HepG2 (cell line): ENCODE results near the gene ATAD2B. TPM values are rescaled to one million over a fixed set of nuclear protein-coding genes. Genes with fewer than 3 reads are reported as not detected.

ENCODE experiments used
- ATRX ChIP-seq: sonication (generic); formaldehyde crosslinking; IDR thresholded peaks from 2 replicates; pipeline ENCODE4 v1.4.0; 2020; ENCODE audit warnings: missing genetic modification reagents, borderline replicate concordance
- BRD4 ChIP-seq: sonication (generic); formaldehyde crosslinking; IDR thresholded peaks from 2 replicates; pipeline ENCODE4 v1.4.0; 2020; ENCODE audit warnings: missing genetic modification reagents
- FOXA1 ChIP-seq, 2 experiments: fragments of 450-650 bp in 1 of 2; sonication (generic) in 1 of 2; formaldehyde crosslinking in 1 of 2; IDR thresholded peaks; 2 replicates each; pipeline versions ENCODE4 v1.4.0 to v1.6.1; 2016 to 2020; ENCODE audit warnings: missing genetic modification reagents in 1 of 2
- IKZF4 ChIP-seq: sonication (generic); formaldehyde crosslinking; IDR thresholded peaks from 2 replicates; pipeline ENCODE4 v1.5.1; 2020; ENCODE audit warnings: borderline replicate concordance, mild to moderate bottlenecking, low read depth, missing genetic modification reagents; ENCODE audit errors: not compliant biosample characterization
- MAF1 ChIP-seq: sonication (generic); formaldehyde crosslinking; IDR thresholded peaks from 2 replicates; pipeline ENCODE4 v1.5.0; 2020; ENCODE audit warnings: missing genetic modification reagents, borderline replicate concordance
- NFE2L2 ChIP-seq: fragments of 150-350 bp; IDR thresholded peaks from 2 replicates; pipeline ENCODE4 v1.6.1; 2014; ENCODE audit warnings: low read length
- NR2F1 ChIP-seq, 2 experiments: fragments of 450-650 bp in 1 of 2; formaldehyde crosslinking in 1 of 2; IDR thresholded peaks; 2 replicates each; pipeline versions ENCODE4 v1.5.0 to v1.6.1; 2016 to 2020; ENCODE audit warnings: mild to moderate bottlenecking in 1 of 2, missing compliant biosample characterization in 1 of 2, missing genetic modification reagents in 1 of 2, moderate library complexity in 1 of 2
- PHF8 ChIP-seq: sonication (generic); formaldehyde crosslinking; IDR thresholded peaks from 2 replicates; pipeline ENCODE4 v1.5.0; 2020; ENCODE audit warnings: missing genetic modification reagents
- SAP130 ChIP-seq: IDR thresholded peaks from 2 replicates; pipeline ENCODE4 v1.6.1; 2016; ENCODE audit warnings: low read depth
- SATB2 ChIP-seq: sonication (generic); formaldehyde crosslinking; IDR thresholded peaks from 2 replicates; pipeline ENCODE4 v1.5.0; 2020; ENCODE audit warnings: missing genetic modification reagents
- SOX5 ChIP-seq: IDR thresholded peaks from 2 replicates; pipeline ENCODE4 v1.6.1; 2016; ENCODE audit warnings: borderline replicate concordance
- SP2 ChIP-seq: sonication (generic); formaldehyde crosslinking; IDR thresholded peaks from 2 replicates; pipeline ENCODE4 v1.5.1; 2020; ENCODE audit warnings: mild to moderate bottlenecking, missing genetic modification reagents
- ZBTB21 ChIP-seq: sonication (generic); formaldehyde crosslinking; IDR thresholded peaks from 2 replicates; pipeline ENCODE4 v1.4.0; 2020; ENCODE audit warnings: missing genetic modification reagents
- ZBTB7A ChIP-seq: sonication (generic); formaldehyde crosslinking; IDR thresholded peaks from 2 replicates; pipeline ENCODE4 v1.8.0; 2022; ENCODE audit warnings: mild to moderate bottlenecking, missing genetic modification reagents
- ZMAT3 ChIP-seq: sonication (generic); formaldehyde crosslinking; conservative IDR thresholded peaks from 2 replicates; pipeline ENCODE4 v1.7.0; 2021; ENCODE audit warnings: missing genetic modification reagents
- ZNF124 ChIP-seq: sonication (generic); formaldehyde crosslinking; IDR thresholded peaks from 2 replicates; pipeline ENCODE4 v1.4.0; 2020; ENCODE audit warnings: missing genetic modification reagents
- ZNF569 ChIP-seq: sonication (generic); formaldehyde crosslinking; IDR thresholded peaks from 2 replicates; pipeline ENCODE4 v1.5.0; 2020; ENCODE audit warnings: mild to moderate bottlenecking, missing genetic modification reagents, moderate library complexity, borderline replicate concordance
- ZNF792 ChIP-seq: IDR thresholded peaks from 2 replicates; pipeline ENCODE4 v1.6.1; 2016
- ZSCAN21 ChIP-seq: sonication (generic); formaldehyde crosslinking; IDR thresholded peaks from 2 replicates; pipeline ENCODE4 v1.8.0; 2022; ENCODE audit warnings: mild to moderate bottlenecking, missing genetic modification reagents, moderate library complexity, borderline replicate concordance
- polyA plus RNA-seq, 8 experiments: library from polyadenylated mRNA; depleted of rRNA in 3 of 8; stranded (reverse) in 7 of 8; unstranded in 1 of 8; fragments of >200 nt; fragmentation: Illumina TruSeq in 4 of 8; extraction: Trizol in 4 of 8; gene quantifications; 2 replicates each; pipeline versions ENCODE4 v1.2.1 to v1.2.3, GENCODE V29; 2011 to 2016; ENCODE audit warnings: low read depth in 4 of 8, missing spikeins in 1 of 8, mixed read lengths in 1 of 8; ENCODE audit not compliant: insufficient read depth in 1 of 8
- total RNA-seq, 5 experiments: library from RNA; depleted of rRNA; stranded (reverse); fragments of >200 nt; fragmentation: Illumina TruSeq; extraction: Trizol; gene quantifications; 2 replicates each; pipeline ENCODE4 v1.2.3, GENCODE V29; 2016; ENCODE audit warnings: low read depth in 1 of 5
- TF ChIP-seq, protein P1 (sequence below): sonication (generic); formaldehyde crosslinking; IDR thresholded peaks from 2 replicates; pipeline ENCODE4 v1.8.1; 2022; ENCODE audit warnings: mild to moderate bottlenecking, missing genetic modification reagents
- TF ChIP-seq, protein P2 (sequence below): sonication (generic); formaldehyde crosslinking; IDR thresholded peaks from 2 replicates; pipeline ENCODE4 v1.5.0; 2020; ENCODE audit warnings: mild to moderate bottlenecking, missing genetic modification reagents, borderline replicate concordance

The ATAD2B gene
- total and polyA plus RNA-seq, 2 of the 13 experiments (the other 11 are each of a cell fraction or from before 2014, with no cell fraction given) = 5.3 to 22.2 TPM

DNA sequence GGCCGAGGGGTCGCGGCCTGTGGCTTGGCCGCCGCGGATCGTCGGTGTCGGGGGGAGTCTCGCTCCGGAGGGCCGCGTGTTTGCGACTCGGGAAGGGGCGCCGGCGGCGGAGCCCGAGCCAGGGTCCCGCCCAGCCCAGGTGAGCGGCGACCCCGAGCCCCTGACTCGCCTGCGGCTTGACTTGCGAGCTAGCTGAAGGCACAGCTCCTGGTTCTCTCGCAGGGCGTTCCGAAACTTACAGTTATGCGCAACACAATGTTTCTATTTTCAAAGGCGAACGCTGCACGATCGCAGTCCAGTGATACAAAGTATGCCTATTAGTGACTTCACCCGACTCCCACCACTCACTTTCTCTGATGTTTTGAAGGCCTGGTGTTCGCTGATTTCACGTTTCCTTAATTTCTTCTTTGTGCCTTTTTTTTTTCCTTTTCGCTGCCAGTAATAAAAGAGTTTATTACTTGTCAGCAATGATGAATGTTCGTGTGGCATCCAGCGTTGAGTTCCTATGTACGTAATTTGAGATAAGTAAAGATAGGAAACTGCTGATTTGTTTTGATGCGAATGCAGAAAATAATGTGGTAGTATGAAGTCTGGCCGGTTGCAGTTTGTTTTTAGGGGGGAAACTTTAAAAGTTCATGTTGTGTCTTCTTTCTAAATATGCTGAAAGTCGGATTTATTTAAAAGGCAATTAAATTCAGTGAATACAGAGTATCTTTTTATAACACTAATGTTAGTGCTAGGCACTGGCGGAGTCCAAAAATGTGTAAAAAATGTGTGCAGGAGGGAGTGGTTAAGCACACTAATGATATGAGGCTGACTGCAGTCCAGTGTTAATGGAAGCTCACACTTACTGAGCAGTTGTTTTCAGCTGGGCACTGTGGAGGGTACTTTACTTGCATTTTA lies 14.0 kb upstream of the ATAD2B start (continued):
- TF ChIP-seq NFE2L2 (no peak), ZNF569 (CRISPR knock-in tag) (no peak), ZNF792 (CRISPR knock-in tag) (peak; percentile 15; the same call in 1 of the 2 replicates), BRD4 (CRISPR knock-in tag) (0 out of 2 replicates have a peak, but pooled peaks have one; percentile 50), ZBTB21 (CRISPR knock-in tag) (no peak), SOX5 (CRISPR knock-in tag) (peak; percentile 0; the same call in 1 of the 2 replicates), ZNF124 (CRISPR knock-in tag) (no peak), SP2 (no peak), SATB2 (CRISPR knock-in tag) (0 out of 2 replicates have a peak, but pooled peaks have one; percentile 76), MAF1 (CRISPR knock-in tag) (peak; percentile 55; the same call in 1 of the 2 replicates), ZSCAN21 (0 out of 2 replicates have a peak, but pooled peaks have one; percentile 5), ZBTB7A (CRISPR knock-in tag) (peak; percentile 88), ZMAT3 (CRISPR knock-in tag) (0 out of 2 replicates have a peak, but pooled peaks have one; percentile 55), IKZF4 (CRISPR knock-in tag) (no peak), FOXA1 (IDR thresholded peaks at IDR 0.05) (no peak), FOXA1 (CRISPR knock-in tag; IDR thresholded peaks at IDR 0.05) (peak; percentile 4; the same call in 1 of the 2 replicates), NR2F1 (CRISPR knock-in tag; IDR thresholded peaks at IDR 0.05) (no peak), ATRX (no peak), SAP130 (CRISPR knock-in tag) (peak; percentile 62), PHF8 (peak; percentile 70)
- TF ChIP-seq, protein P1, sequence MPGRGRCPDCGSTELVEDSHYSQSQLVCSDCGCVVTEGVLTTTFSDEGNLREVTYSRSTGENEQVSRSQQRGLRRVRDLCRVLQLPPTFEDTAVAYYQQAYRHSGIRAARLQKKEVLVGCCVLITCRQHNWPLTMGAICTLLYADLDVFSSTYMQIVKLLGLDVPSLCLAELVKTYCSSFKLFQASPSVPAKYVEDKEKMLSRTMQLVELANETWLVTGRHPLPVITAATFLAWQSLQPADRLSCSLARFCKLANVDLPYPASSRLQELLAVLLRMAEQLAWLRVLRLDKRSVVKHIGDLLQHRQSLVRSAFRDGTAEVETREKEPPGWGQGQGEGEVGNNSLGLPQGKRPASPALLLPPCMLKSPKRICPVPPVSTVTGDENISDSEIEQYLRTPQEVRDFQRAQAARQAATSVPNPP (CRISPR knock-in tag) = peak; percentile 10; the same call in 1 of the 2 replicates
- TF ChIP-seq, protein P2, sequence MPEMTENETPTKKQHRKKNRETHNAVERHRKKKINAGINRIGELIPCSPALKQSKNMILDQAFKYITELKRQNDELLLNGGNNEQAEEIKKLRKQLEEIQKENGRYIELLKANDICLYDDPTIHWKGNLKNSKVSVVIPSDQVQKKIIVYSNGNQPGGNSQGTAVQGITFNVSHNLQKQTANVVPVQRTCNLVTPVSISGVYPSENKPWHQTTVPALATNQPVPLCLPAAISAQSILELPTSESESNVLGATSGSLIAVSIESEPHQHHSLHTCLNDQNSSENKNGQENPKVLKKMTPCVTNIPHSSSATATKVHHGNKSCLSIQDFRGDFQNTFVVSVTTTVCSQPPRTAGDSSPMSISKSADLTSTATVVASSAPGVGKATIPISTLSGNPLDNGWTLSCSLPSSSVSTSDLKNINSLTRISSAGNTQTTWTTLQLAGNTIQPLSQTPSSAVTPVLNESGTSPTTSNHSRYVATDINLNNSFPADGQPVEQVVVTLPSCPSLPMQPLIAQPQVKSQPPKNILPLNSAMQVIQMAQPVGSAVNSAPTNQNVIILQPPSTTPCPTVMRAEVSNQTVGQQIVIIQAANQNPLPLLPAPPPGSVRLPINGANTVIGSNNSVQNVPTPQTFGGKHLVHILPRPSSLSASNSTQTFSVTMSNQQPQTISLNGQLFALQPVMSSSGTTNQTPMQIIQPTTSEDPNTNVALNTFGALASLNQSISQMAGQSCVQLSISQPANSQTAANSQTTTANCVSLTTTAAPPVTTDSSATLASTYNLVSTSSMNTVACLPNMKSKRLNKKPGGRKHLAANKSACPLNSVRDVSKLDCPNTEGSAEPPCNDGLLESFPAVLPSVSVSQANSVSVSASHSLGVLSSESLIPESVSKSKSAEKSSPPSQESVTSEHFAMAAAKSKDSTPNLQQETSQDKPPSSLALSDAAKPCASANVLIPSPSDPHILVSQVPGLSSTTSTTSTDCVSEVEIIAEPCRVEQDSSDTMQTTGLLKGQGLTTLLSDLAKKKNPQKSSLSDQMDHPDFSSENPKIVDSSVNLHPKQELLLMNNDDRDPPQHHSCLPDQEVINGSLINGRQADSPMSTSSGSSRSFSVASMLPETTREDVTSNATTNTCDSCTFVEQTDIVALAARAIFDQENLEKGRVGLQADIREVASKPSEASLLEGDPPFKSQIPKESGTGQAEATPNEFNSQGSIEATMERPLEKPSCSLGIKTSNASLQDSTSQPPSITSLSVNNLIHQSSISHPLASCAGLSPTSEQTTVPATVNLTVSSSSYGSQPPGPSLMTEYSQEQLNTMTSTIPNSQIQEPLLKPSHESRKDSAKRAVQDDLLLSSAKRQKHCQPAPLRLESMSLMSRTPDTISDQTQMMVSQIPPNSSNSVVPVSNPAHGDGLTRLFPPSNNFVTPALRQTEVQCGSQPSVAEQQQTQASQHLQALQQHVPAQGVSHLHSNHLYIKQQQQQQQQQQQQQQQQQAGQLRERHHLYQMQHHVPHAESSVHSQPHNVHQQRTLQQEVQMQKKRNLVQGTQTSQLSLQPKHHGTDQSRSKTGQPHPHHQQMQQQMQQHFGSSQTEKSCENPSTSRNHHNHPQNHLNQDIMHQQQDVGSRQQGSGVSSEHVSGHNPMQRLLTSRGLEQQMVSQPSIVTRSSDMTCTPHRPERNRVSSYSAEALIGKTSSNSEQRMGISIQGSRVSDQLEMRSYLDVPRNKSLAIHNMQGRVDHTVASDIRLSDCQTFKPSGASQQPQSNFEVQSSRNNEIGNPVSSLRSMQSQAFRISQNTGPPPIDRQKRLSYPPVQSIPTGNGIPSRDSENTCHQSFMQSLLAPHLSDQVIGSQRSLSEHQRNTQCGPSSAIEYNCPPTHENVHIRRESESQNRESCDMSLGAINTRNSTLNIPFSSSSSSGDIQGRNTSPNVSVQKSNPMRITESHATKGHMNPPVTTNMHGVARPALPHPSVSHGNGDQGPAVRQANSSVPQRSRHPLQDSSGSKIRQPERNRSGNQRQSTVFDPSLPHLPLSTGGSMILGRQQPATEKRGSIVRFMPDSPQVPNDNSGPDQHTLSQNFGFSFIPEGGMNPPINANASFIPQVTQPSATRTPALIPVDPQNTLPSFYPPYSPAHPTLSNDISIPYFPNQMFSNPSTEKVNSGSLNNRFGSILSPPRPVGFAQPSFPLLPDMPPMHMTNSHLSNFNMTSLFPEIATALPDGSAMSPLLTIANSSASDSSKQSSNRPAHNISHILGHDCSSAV = no peak
